Activated naive CD4-positive, alpha-beta T cell treated with anti-CD3 and anti-CD28 coated beads for 36 hours (primary cell): ENCODE measurements around the gene VPS52. TPM values are rescaled to one million over a fixed set of nuclear protein-coding genes. Genes with fewer than 3 reads are reported as not detected.

ENCODE experiments used
- CTCF ChIA-PET: fragments of 350-600 bp; sonication (Branson Sonifier 250); formaldehyde crosslinking; loops from one replicate; lab custom pipeline; 2021; ENCODE audit warnings: antibody characterized with exemption; lab: Charles Lee
- DNase-seq: peaks from one replicate; pipeline ENCODE4 v3.0.0-alpha.2; 2020
- H3K27ac Mint-ChIP-seq: one replicate; pipeline ENCODE4 v1.8.0; 2021; ENCODE audit warnings: mild to moderate bottlenecking, mixed read lengths
- H3K27me3 Mint-ChIP-seq: one replicate; pipeline ENCODE4 v1.8.0; 2021; ENCODE audit warnings: low read depth, mixed read lengths
- H3K36me3 Mint-ChIP-seq: one replicate; pipeline ENCODE4 v1.8.0; 2021; ENCODE audit warnings: low read depth, mixed read lengths
- H3K4me1 Mint-ChIP-seq: one replicate; pipeline ENCODE4 v1.8.0; 2021; ENCODE audit warnings: low read depth, mixed read lengths
- H3K4me3 Mint-ChIP-seq: one replicate; pipeline ENCODE4 v1.8.0; 2021; ENCODE audit warnings: mild to moderate bottlenecking, moderate library complexity, mixed read lengths
- H3K9me3 Mint-ChIP-seq: one replicate; pipeline ENCODE4 v1.8.0; 2021; ENCODE audit warnings: mixed read lengths
- intact Hi-C: fragments of 100-400 bp; cut with micrococcal nuclease; formaldehyde crosslinking; loops from one replicate; pipeline ENCODE4 v1.15.1; 2023
- microRNA-seq: library from miRNA; unstranded; fragments of <30 nt; microRNA quantifications from one replicate; pipeline ENCODE4 v1.2.0, GENCODE V29; 2022; ENCODE audit warnings: borderline microRNAs expressed, borderline replicate concordance
- total RNA-seq, 2 experiments: library from RNA; stranded (reverse); gene quantifications; one replicate each; pipeline ENCODE4 v1.2.3, GENCODE V29; 2021

VPS52 gene
- total RNA-seq, 2 experiments from 2014 or later = 30.3 to 31.0 TPM

GRCh38 chr6:33204165-33204414 lies 67.6 kb downstream of the VPS52 start:
- Mint-ChIP-seq H3K27ac (peak overlapping the region; percentile 60), H3K4me3 (peak overlapping the region; percentile 85), H3K9me3 (no peaks in the 10 kb centered on the region), H3K36me3 (peaks cover 28% of the 10 kb centered on the region), H3K4me1 (peaks cover 63% of the 10 kb centered on the region), H3K27me3 (no peaks in the 10 kb centered on the region)
- CTCF ChIA-PET = interaction anchor here (1.6 kb wide), 1 partner anchor 45 kb away, joined by 9 read pairs; no protein-coding TSS in a partner anchor
- intact Hi-C loops = loop anchor here (10.0 kb wide), 2 partner anchors 371 to 1009 kb away; partner anchors contain the start of genes GPSM3 and PBX2
- DNase-seq = no peak

- peaks cover 28% of the 10 kb centered on the region for H3K36me3 Mint-ChIP-seq
- peak overlapping the region; percentile 60 for H3K27ac Mint-ChIP-seq
- DNase-seq = no peak
- intact Hi-C loops = loop anchor here (10.0 kb wide), 2 partner anchors 371 to 1009 kb away; partner anchors contain the start of genes GPSM3 and PBX2
- peaks cover 63% of the 10 kb centered on the region for H3K4me1 Mint-ChIP-seq
- CTCF ChIA-PET = no interaction called here
- no peaks in the 10 kb centered on the region for H3K9me3 Mint-ChIP-seq
- peak overlapping the region; percentile 85 for H3K4me3 Mint-ChIP-seq
- no peaks in the 10 kb centered on the region for H3K27me3 Mint-ChIP-seq
These were observed 68.1 kb downstream of the VPS52 start for GRCh38 chr6:33203443-33204164.

- intact Hi-C loops = loop anchor here (10.0 kb wide), 2 partner anchors 372 to 1008 kb away; partner anchors contain the start of genes GPSM3 and PBX2
- Mint-ChIP-seq H3K27ac (peak overlapping the region; percentile 97), H3K4me1 (peaks cover 71% of the 10 kb centered on the region)
These were observed 68.9 kb downstream of the VPS52 start for GRCh38 chr6:33202799-33203198.

GRCh38 chr6:33201935-33202334 lies 69.7 kb downstream of the VPS52 start:
- peak overlapping the region; percentile 97 for H3K27ac Mint-ChIP-seq
- H3K4me1 Mint-ChIP-seq = peaks cover 75% of the 10 kb centered on the region
- H3K4me3 Mint-ChIP-seq = peak overlapping the region; percentile 98
- peak; percentile 4 for DNase-seq
- H3K27me3 Mint-ChIP-seq = no peaks in the 10 kb centered on the region
- H3K36me3 Mint-ChIP-seq = peaks cover 28% of the 10 kb centered on the region
- H3K9me3 Mint-ChIP-seq = no peaks in the 10 kb centered on the region
- intact Hi-C loops = loop anchor here (2.0 to 10.0 kb wide), 4 partner anchors 209 to 1007 kb away; partner anchors contain the start of genes GPSM3, PBX2 and PHF1
- CTCF ChIA-PET = no interaction called here

More at GRCh38 chr6:33202799-33203198, 68.9 kb downstream of the VPS52 start:
- CTCF ChIA-PET = no interaction called here
- Mint-ChIP-seq H3K4me3 (peak overlapping the region; percentile 98), H3K27me3 (no peaks in the 10 kb centered on the region), H3K9me3 (no peaks in the 10 kb centered on the region), H3K36me3 (peaks cover 28% of the 10 kb centered on the region)
- DNase-seq = peak; percentile 4

GRCh38 chr6:33201147-33201545 lies 70.5 kb downstream of the VPS52 start:
- no peak for DNase-seq
- intact Hi-C loops = loop anchor here (2.0 to 10.0 kb wide), 4 partner anchors 210 to 1006 kb away; partner anchors contain the start of genes GPSM3, PBX2 and PHF1
- Mint-ChIP-seq H3K4me3 (peak overlapping the region; percentile 98), H3K36me3 (peaks cover 33% of the 10 kb centered on the region), H3K4me1 (peaks cover 67% of the 10 kb centered on the region), H3K27ac (peak overlapping the region; percentile 97), H3K9me3 (no peaks in the 10 kb centered on the region), H3K27me3 (no peaks in the 10 kb centered on the region)
- CTCF ChIA-PET = no interaction called here

Small RNAs within 50 kb of the gene (microRNA-seq; reads per million reads assigned to microRNA genes)
- gene MIR219A1 (18.1 reads per million, percentile 32 among the genes with 10 or more reads in this experiment), gene MIR6834 (not detected), gene MIR6873 (not detected)

Other genes with a start within 250 kb of the VPS52 start
- 10 to 100 TPM; 12.1 to 15.3 TPM for gene HLA-DPA1, start 198.2 kb downstream of the VPS52 start, total RNA-seq
- 1 to 10 TPM; 2.8 to 4.0 TPM for gene HLA-DPB1, start 195.9 kb downstream of the VPS52 start, total RNA-seq
- 1 to 10 TPM in 1 of 2 experiments, under 1 TPM in 1; 0.88 to 1.4 TPM for gene COL11A2, start 79.4 kb downstream of the VPS52 start, total RNA-seq
- 10 to 100 TPM; 50.4 to 50.6 TPM for gene RXRB, start 71.2 kb downstream of the VPS52 start, total RNA-seq
- 10 to 100 TPM; 35.9 to 39.5 TPM for gene SLC39A7, start 71.0 kb downstream of the VPS52 start, total RNA-seq
- gene HSD17B8, start 67.2 kb downstream of the VPS52 start, total RNA-seq = 10 to 100 TPM; 31.3 to 33.5 TPM
- gene RING1, start 63.4 kb downstream of the VPS52 start, total RNA-seq = 10 to 100 TPM; 17.1 to 18.2 TPM
- 1,000 to 10,000 TPM; 5,497 to 5,551 TPM for gene RPS18, start 199 bp upstream of the VPS52 start, total RNA-seq
- gene B3GALT4, start 5.2 kb upstream of the VPS52 start, total RNA-seq = 1 to 10 TPM; 4.4 TPM
- gene WDR46, start 17.4 kb upstream of the VPS52 start, total RNA-seq = 10 to 100 TPM; 42.5 to 42.9 TPM
- 10 to 100 TPM; 67.9 to 81.3 TPM for gene PFDN6, start 17.7 kb upstream of the VPS52 start, total RNA-seq
- gene RGL2, start 27.1 kb upstream of the VPS52 start, total RNA-seq = 10 to 100 TPM; 23.8 to 27.8 TPM
- 100 to 1,000 TPM; 184 TPM for gene TAPBP, start 42.2 kb upstream of the VPS52 start, total RNA-seq
- gene ZBTB22, start 45.9 kb upstream of the VPS52 start, total RNA-seq = 1 to 10 TPM; 8.8 to 9.0 TPM
- gene DAXX, start 51.1 kb upstream of the VPS52 start, total RNA-seq = 10 to 100 TPM; 48.1 to 55.1 TPM
- 100 to 1,000 TPM; 107 TPM for gene KIFC1, start 119.9 kb upstream of the VPS52 start, total RNA-seq
- gene PHF1, start 139.1 kb upstream of the VPS52 start, total RNA-seq = 10 to 100 TPM; 31.0 to 32.3 TPM
- gene CUTA, start 146.2 kb upstream of the VPS52 start, total RNA-seq = 100 to 1,000 TPM; 163 to 181 TPM
- 10 to 100 TPM; 35.1 to 42.2 TPM for gene SYNGAP1, start 148.2 kb upstream of the VPS52 start, total RNA-seq
- gene ZBTB9, start 182.7 kb upstream of the VPS52 start, total RNA-seq = 1 to 10 TPM; 5.0 to 6.5 TPM